Suprapubic skin (tissue), 2 donors: Measurements from ENCODE around the gene RNF150.

ENCODE experiments used
- EP300 ChIP-seq: sonication (generic); formaldehyde crosslinking; IDR thresholded peaks from one replicate; pipeline ENCODE4 v1.6.1; 2017; ENCODE audit warnings: antibody characterized with exemption
- POLR2A ChIP-seq, 2 donors: fragments of 450-650 bp; IDR thresholded peaks; one replicate each; pipeline ENCODE4 v1.6.1; 2017; ENCODE audit warnings: antibody characterized with exemption in 2 of 2, mild to moderate bottlenecking in 2 of 2, moderate library complexity in 2 of 2

- TF ChIP-seq POLR2A (IDR thresholded peaks at IDR 0.05) (no peak), EP300 (no peak)
These were observed 13.2 kb downstream of the RNF150 start for GRCh38 chr4:141120036-141120593.
